Measurements from ENCODE around the gene DOK7.

Gene DOK7

DNA sequence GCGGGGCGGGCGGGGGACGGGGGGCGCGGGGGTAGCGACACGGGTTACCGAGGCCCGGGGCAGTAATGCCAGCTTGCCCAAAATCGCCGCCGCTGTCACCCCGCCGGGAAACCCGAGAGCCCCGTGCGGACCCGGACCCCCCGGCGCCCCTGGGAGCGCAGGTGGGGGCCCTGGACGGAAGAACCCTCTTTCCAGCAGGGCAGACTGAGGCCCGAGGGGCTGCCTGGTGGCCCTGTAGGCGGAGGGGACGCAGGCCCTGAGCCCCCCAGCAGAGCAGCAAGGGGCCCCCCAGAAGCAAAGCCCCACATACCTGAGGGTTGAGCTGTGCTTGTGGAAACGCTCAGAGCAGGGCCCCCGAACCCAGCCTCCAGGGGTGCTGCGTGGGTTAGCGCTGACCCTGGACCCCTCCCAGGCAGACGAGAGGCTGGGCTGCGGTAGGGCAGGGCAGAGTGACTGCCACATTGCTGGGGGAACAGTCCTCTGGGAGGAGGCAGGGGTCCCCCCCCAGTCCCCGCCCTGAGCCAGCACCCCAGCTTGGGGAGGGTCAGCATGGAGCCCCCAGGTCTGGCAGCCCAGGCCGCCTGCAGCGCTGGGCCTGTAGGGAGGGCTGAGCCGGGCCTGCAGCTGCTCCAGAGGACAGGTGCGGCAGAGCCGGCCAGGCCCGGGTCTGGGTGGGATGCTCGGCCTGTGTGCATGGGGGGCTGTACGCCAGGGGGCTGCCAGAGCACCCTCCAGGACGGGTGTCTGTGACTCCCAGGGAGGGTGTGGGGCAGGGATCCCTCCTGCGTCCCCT, 646 bp downstream of the DOK7 start:
- no peak for DNase-seq (ENCODE audit: low read depth)

- DNase-seq (ENCODE audit: low read depth), result no peak
These were observed 1.3 kb downstream of the DOK7 start for GRCh38 chr4:3464349-3464905.

GRCh38 chr4:3464911-3465697, 2.0 kb downstream of the DOK7 start:
- DNase-seq (ENCODE audit: low read depth), result no peak

- no peak for DNase-seq (ENCODE audit: low read depth)
These were observed 2.9 kb downstream of the DOK7 start for GRCh38 chr4:3465698-3466671.

- DNase-seq (ENCODE audit: low read depth), result no peak
These were observed 3.8 kb downstream of the DOK7 start for GRCh38 chr4:3466691-3467600.

DNA sequence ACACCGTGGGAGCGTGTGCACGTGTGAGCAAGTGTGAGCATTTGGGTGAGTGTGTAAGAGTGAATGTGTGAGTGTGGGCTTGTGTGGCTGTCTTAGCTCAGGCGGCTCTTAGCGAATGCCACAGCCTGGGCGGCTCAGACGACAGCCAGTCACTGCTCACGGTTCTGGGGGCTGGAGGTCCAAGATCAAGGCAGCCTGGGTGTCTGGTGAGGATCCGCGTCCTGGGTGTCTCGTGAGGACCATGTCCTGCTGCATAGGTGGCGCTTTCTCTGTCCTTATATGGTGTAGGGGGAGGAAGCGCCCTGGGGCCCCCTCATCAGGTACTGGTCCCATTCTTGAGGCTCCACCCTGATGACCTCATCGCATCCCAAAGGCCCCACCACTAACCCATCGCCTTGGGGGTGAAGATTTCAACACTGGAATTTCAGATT, 4.5 kb downstream of the DOK7 start:
- no peak for DNase-seq (ENCODE audit: low read depth)

DNA sequence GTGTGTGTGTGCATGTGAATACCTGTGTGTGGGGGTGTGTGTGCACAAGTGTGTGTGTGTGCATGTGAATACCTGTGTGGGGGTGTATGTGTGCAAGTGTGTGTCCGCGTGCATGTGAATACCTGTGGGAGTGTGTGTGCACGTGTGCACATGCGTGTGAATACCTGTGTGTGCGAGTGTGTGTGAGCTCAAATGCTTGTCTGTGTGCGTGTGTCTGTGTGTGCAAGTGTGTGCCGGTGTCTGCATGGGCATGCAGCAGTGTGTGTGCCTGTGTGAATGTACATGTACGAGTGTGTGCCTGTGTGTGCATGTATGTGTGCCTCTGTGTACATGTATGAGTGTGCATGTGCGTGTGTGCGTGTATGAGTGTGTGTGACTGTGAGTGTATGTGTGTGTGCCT, 5.0 kb downstream of the DOK7 start:
- no peak for DNase-seq (ENCODE audit: low read depth)

- no peak for DNase-seq (ENCODE audit: low read depth)
These were observed 5.7 kb downstream of the DOK7 start for GRCh38 chr4:3468804-3469203.

GRCh38 chr4:3469386-3470243, 6.5 kb downstream of the DOK7 start:
- no peak for DNase-seq (ENCODE audit: low read depth)

- no peak for DNase-seq (ENCODE audit: low read depth)
These were observed 7.4 kb downstream of the DOK7 start for GRCh38 chr4:3470244-3471097.

GRCh38 chr4:3471098-3471760, 8.1 kb downstream of the DOK7 start:
- DNase-seq (ENCODE audit: low read depth), result no peak

- DNase-seq (ENCODE audit: low read depth), result no peak
These were observed 8.8 kb downstream of the DOK7 start for GRCh38 chr4:3471886-3472285.

- no peak for DNase-seq (ENCODE audit: low read depth)
These were observed 9.5 kb downstream of the DOK7 start for GRCh38 chr4:3472411-3473141.

GRCh38 chr4:3473181-3473950, 10.3 kb downstream of the DOK7 start:
- DNase-seq (ENCODE audit: low read depth), result no peak

DNA sequence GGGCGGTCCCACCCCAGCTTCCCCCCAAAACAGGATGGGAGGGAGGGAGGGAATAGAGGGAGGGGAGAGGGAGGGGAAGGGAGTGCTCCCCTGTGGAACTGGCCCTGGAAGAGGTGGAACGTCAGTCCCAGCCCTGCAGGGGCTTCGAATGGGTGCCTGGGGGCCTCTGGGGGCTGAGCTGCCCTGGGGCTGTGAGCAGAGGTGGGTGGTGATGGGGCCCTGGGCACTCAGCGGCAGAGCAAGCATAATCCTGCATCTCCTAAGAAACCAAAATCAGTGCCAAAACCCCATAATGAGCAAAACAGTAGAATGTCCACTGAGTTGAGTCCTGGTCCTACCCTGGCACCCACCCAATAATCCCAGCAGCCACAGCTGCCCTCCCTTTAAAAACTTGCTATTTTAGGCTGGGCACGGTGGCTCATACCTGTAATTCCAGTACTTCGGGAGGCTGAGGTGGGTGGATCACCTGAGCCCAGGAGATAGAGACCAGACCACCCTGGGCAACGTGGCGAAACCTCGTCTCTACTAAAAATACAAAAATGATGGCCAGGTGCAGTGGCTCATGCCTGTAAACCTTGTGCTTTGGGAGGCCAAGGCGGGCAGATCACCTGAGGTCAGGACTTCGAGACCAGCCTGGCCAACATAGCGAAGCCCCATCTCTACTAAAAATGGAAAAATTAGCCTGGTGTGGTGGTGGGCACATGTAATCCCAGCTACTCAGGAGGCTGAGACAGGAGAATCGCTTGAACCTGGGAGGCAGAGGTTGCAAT, 11.1 kb downstream of the DOK7 start:
- DNase-seq (ENCODE audit: low read depth), result no peak

Data from CMK (cell line).